AG04450 (cell line): Measurements from ENCODE around the gene KCNIP4. TPM values are rescaled to one million over a fixed set of nuclear protein-coding genes. Genes with fewer than 3 reads are reported as not detected.
"Not testable (repeated sequence)": the region's sequence is repeated elsewhere in the genome, so short reads cannot be mapped to it uniquely, and the experiment has no call there.

Source experiments
- CTCF ChIA-PET: fragments of 300-600, 350-600 bp; formaldehyde crosslinking; extraction: SDS; loops from one replicate; lab custom pipeline; 2022; ENCODE audit warnings: antibody characterized with exemption, inconsistent platforms; lab: Charles Lee
- POLR2A ChIA-PET: fragments of 350-600 bp; formaldehyde crosslinking; extraction: SDS; loops from one replicate; lab custom pipeline; 2021; ENCODE audit warnings: antibody characterized with exemption, inconsistent platforms; lab: Yijun Ruan, JAX
- DNase-seq: peaks from one replicate; pipeline ENCODE4 v3.0.0-alpha.2; 2011; ENCODE audit warnings: low read depth, low spot score
- H3K27ac ChIP-seq: one replicate; pipeline ENCODE4 v1.5.1; 2012; ENCODE audit warnings: low read depth, low read length, control low read depth
- H3K27me3 ChIP-seq: one replicate; pipeline ENCODE4 v1.6.0; 2012; ENCODE audit warnings: low read length; ENCODE audit not compliant: control insufficient read depth, insufficient read depth
- H3K4me3 ChIP-seq: 2 replicates; pipeline ENCODE4 v1.5.1; 2011; ENCODE audit warnings: mild to moderate bottlenecking, low read depth, low read length, control low read depth
- H3K9me3 ChIP-seq: 2 replicates; pipeline ENCODE4 v1.5.1; 2012; ENCODE audit warnings: low read length; ENCODE audit not compliant: control insufficient read depth, insufficient read depth
- CTCF ChIP-seq: IDR thresholded peaks from 2 replicates; pipeline ENCODE4 v1.5.1; 2011; ENCODE audit warnings: low read depth, low read length, control low read depth, inconsistent platforms
- polyA minus RNA-seq: library from RNA; depleted of rRNA, polyadenylated mRNA; stranded (reverse); fragments of >200 nt; gene quantifications from 2 replicates; pipeline ENCODE4 v1.2.3, GENCODE V29; 2011; rRNA and poly(A)+ RNA removed
- polyA plus RNA-seq: library from polyadenylated mRNA; depleted of rRNA; stranded (reverse); fragments of >200 nt; gene quantifications from 2 replicates; pipeline ENCODE4 v1.2.3, GENCODE V29; 2011; rRNA removed

KCNIP4 gene
- polyA plus RNA-seq (not detected in 2 replicates), polyA minus RNA-seq (not detected in 2 replicates)

GRCh38 chr4:21948347-21949072, at the start of gene KCNIP4:
KCNIP4 (minus strand) TSS chr4:21948772.
- Histone ChIP-seq H3K4me3 (peak within 1 kb of the TSS; percentile 32), H3K27ac (no peak within 1 kb of the TSS), H3K9me3 (peaks cover 7% of the 10 kb centered on the region; the same call in 1 of the 2 replicates), H3K27me3 (peaks cover 22% of the 10 kb centered on the region)
- no peak for TF ChIP-seq CTCF
- ChIA-PET CTCF (interaction anchor here (1.0 kb wide), 1 partner anchor 441 kb away, joined by 3 read pairs; no protein-coding TSS in a partner anchor), POLR2A (no interaction called here)
- DNase-seq, result no peak

GRCh38 chr4:21996618-21997017, 48.0 kb upstream of the KCNIP4 start:
- H3K4me3 ChIP-seq, POLR2A ChIA-PET, DNase-seq, CTCF ChIA-PET, H3K27ac ChIP-seq, H3K9me3 ChIP-seq, H3K27me3 ChIP-seq: not testable (repeated sequence)

GRCh38 chr4:21992330-21992729, 43.8 kb upstream of the KCNIP4 start:
- Histone ChIP-seq H3K27ac (no peak overlapping the region), H3K27me3 (no peaks in the 10 kb centered on the region), H3K4me3 (no peak overlapping the region), H3K9me3 (no peaks in the 10 kb centered on the region)
- ChIA-PET POLR2A (no interaction called here), CTCF (no interaction called here)
- DNase-seq, result no peak
- no peak for TF ChIP-seq CTCF

GRCh38 chr4:21991562-21991961, 43.0 kb upstream of the KCNIP4 start:
- DNase-seq, result no peak
- no peak for TF ChIP-seq CTCF
- Histone ChIP-seq H3K9me3 (no peaks in the 10 kb centered on the region), H3K4me3 (no peak overlapping the region), H3K27ac (no peak overlapping the region), H3K27me3 (no peaks in the 10 kb centered on the region)
- ChIA-PET CTCF (no interaction called here), POLR2A (no interaction called here)

GRCh38 chr4:21991050-21991449, 42.5 kb upstream of the KCNIP4 start:
- H3K27ac ChIP-seq, result no peak overlapping the region
- no peaks in the 10 kb centered on the region for H3K27me3 ChIP-seq
- POLR2A ChIA-PET, result no interaction called here
- CTCF ChIA-PET, result no interaction called here
- H3K9me3 ChIP-seq, result no peaks in the 10 kb centered on the region
- H3K4me3 ChIP-seq, result no peak overlapping the region
- no peak for DNase-seq
- no peak for TF ChIP-seq CTCF
